ENCODE results near the gene HOXA6.

The HOXA6 gene

DNA sequence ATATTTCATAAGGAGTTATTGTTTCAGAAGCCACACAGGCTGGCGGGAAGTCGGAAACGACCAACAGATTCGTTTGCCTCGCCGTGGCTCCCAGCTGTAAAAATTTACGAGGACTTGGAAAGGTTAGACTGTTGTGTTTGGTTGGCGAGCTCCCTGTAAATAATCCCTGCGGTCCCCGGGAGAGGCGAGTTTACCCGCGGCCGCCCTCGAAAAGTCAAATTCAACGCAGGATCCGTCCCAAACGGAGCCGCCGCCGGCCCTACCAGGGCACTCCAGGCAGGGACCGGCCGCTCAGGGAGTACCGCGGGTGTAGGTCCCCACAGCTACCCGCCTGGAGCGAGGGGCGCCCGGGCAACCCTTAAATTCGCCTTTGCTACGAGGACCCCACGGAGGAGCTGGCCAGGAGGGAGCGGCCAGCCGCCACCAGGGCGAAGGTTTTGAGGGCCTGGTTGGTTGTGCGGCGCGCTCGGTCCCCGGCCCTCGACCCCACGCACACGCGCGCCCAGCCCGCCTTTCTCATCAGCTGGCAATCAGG lies 18.5 kb upstream of the HOXA6 start:
- TF ChIP-seq, protein P1, sequence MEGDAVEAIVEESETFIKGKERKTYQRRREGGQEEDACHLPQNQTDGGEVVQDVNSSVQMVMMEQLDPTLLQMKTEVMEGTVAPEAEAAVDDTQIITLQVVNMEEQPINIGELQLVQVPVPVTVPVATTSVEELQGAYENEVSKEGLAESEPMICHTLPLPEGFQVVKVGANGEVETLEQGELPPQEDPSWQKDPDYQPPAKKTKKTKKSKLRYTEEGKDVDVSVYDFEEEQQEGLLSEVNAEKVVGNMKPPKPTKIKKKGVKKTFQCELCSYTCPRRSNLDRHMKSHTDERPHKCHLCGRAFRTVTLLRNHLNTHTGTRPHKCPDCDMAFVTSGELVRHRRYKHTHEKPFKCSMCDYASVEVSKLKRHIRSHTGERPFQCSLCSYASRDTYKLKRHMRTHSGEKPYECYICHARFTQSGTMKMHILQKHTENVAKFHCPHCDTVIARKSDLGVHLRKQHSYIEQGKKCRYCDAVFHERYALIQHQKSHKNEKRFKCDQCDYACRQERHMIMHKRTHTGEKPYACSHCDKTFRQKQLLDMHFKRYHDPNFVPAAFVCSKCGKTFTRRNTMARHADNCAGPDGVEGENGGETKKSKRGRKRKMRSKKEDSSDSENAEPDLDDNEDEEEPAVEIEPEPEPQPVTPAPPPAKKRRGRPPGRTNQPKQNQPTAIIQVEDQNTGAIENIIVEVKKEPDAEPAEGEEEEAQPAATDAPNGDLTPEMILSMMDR (conservative IDR thresholded peaks at IDR 0.05; ENCODE audit: low read length) = no peak
- peak; percentile 74 for DNase-seq (ENCODE audit: low read depth)
- peak overlapping the region; percentile 87 for H3K4me3 ChIP-seq (ENCODE audit: low read length)

GRCh38 chr7:27165089-27165995 lies 17.8 kb upstream of the HOXA6 start, which contains the start of gene HOXA9:
Gene HOXA9, minus strand, starts transcription at chr7:27165537. Its CDS starts 80 bp downstream, at chr7:27165457.
- TF ChIP-seq, protein P1 (conservative IDR thresholded peaks at IDR 0.05; ENCODE audit: low read length) = no peak; the same call in 1 of the 2 replicates
- H3K4me3 ChIP-seq (ENCODE audit: low read length) = peak within 1 kb of the TSS; percentile 87
- DNase-seq (ENCODE audit: low read depth) = peak; percentile 97

GRCh38 chr7:27164367-27165088 lies 17.0 kb upstream of the HOXA6 start:
- TF ChIP-seq, protein P1 (conservative IDR thresholded peaks at IDR 0.05; ENCODE audit: low read length) = peak; percentile 27; the same call in 1 of the 2 replicates
- peak overlapping the region; percentile 87 for H3K4me3 ChIP-seq (ENCODE audit: low read length)
- no peak for DNase-seq (ENCODE audit: low read depth)

GRCh38 chr7:27164045-27164366 lies 16.4 kb upstream of the HOXA6 start:
- TF ChIP-seq, protein P1 (conservative IDR thresholded peaks at IDR 0.05; ENCODE audit: low read length) = no peak
- no peak for DNase-seq (ENCODE audit: low read depth)
- H3K4me3 ChIP-seq (ENCODE audit: low read length) = peak overlapping the region; percentile 87

DNA sequence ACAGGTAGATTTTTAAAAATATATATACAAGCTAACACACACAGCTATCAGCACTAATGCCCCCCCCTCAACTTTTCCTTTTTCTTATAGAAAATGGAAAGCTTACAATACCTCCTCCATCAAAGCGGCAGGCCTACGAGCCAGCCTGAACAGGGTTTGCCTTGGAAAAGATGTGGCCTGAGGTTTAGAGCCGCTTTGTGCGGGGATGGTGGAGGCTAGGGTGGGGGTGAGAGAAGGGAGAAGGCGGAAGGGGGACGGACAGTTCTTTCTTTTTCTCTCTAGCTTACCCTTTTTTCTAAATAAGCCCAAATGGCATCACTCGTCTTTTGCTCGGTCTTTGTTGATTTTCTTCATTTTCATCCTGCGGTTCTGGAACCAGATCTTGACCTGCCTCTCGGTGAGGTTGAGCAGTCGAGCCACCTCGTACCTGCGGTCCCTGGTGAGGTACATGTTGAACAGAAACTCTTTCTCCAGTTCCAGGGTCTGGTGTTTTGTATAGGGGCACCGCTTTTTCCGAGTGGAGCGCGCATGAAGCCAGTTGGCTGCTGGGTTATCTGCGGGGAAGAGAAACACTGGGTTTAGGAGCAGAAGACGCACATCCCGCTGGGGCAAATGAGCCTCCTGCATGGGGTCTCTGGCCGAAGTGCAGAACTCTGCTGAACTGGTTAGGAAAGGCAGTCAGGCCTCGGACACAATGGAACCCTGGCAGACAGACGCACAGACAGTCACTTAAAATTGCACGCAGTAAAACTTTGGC lies 15.9 kb upstream of the HOXA6 start:
- peak overlapping the region; percentile 87 for H3K4me3 ChIP-seq (ENCODE audit: low read length)
- no peak for DNase-seq (ENCODE audit: low read depth)
- TF ChIP-seq, protein P1 (conservative IDR thresholded peaks at IDR 0.05; ENCODE audit: low read length) = no peak

- TF ChIP-seq, protein P1 (conservative IDR thresholded peaks at IDR 0.05; ENCODE audit: low read length) = no peak
- DNase-seq (ENCODE audit: low read depth) = no peak
- H3K4me3 ChIP-seq (ENCODE audit: low read length) = peak overlapping the region; percentile 87
Observed at GRCh38 chr7:27162561-27163287, 15.2 kb upstream of the HOXA6 start.
